Progenitor cell of endocrine pancreas (in vitro differentiated cells): ENCODE measurements around the gene ROR1. TPM values are rescaled to one million over a fixed set of nuclear protein-coding genes. Genes with fewer than 3 reads are reported as not detected.
A peak's percentile ranks its signal among the peaks of the same experiment; 100 is the strongest.

Experiments used
- DNase-seq: peaks from one replicate; pipeline ENCODE4 v3.0.0; 2021; ENCODE audit warnings: low spot score; ENCODE audit not compliant: unreplicated experiment
- H3K27ac Mint-ChIP-seq: 2 replicates; pipeline ENCODE4 v1.8.0; 2021; ENCODE audit warnings: mild to moderate bottlenecking, moderate library complexity, mixed read lengths
- H3K27me3 Mint-ChIP-seq: 2 replicates; pipeline ENCODE4 v1.8.0; 2021; ENCODE audit warnings: mixed read lengths
- H3K36me3 Mint-ChIP-seq: 2 replicates; pipeline ENCODE4 v1.8.0; 2022; ENCODE audit warnings: mixed read lengths; ENCODE audit not compliant: insufficient read depth
- H3K4me1 Mint-ChIP-seq: 2 replicates; pipeline ENCODE4 v1.8.0; 2021; ENCODE audit warnings: low read depth, mixed read lengths
- H3K4me3 Mint-ChIP-seq: 2 replicates; pipeline ENCODE4 v1.8.0; 2021; ENCODE audit warnings: low read depth, mild to moderate bottlenecking, moderate library complexity, mixed read lengths
- H3K9me3 Mint-ChIP-seq: 2 replicates; pipeline ENCODE4 v1.8.0; 2021; ENCODE audit warnings: low read depth, mixed read lengths
- CTCF ChIP-seq: fragments of 200-600 bp; sonication (generic); IDR thresholded peaks from one replicate; pipeline ENCODE4 v1.5.0; 2021; ENCODE audit warnings: antibody characterized with exemption, mild to moderate bottlenecking; ENCODE audit not compliant: unreplicated experiment
- total RNA-seq: library from RNA; stranded (reverse); gene quantifications from 2 replicates; pipeline ENCODE4 v1.2.1, GENCODE V29; 2021

The ROR1 gene
- total RNA-seq, 1 donor from 2014 or later: 63.8 TPM

GRCh38 chr1:63758791-63759190 lies 15.0 kb upstream of the ROR1 start:
- H3K9me3 Mint-ChIP-seq: peaks cover 8% of the 10 kb centered on the region
- H3K27me3 Mint-ChIP-seq: no peaks in the 10 kb centered on the region
- DNase-seq: no peak
- no peak overlapping the region for H3K4me3 Mint-ChIP-seq
- H3K27ac Mint-ChIP-seq: no peak overlapping the region
- no peaks in the 10 kb centered on the region for H3K36me3 Mint-ChIP-seq
- H3K4me1 Mint-ChIP-seq: peaks cover 18% of the 10 kb centered on the region
- TF ChIP-seq CTCF: no peak

- Mint-ChIP-seq H3K4me3 (no peak overlapping the region), H3K36me3 (no peaks in the 10 kb centered on the region), H3K27me3 (no peaks in the 10 kb centered on the region), H3K4me1 (peaks cover 18% of the 10 kb centered on the region), H3K27ac (no peak overlapping the region), H3K9me3 (peaks cover 14% of the 10 kb centered on the region)
- no peak for TF ChIP-seq CTCF
- DNase-seq: no peak
Observed at GRCh38 chr1:63759778-63760177, 14.0 kb upstream of the ROR1 start.

DNA sequence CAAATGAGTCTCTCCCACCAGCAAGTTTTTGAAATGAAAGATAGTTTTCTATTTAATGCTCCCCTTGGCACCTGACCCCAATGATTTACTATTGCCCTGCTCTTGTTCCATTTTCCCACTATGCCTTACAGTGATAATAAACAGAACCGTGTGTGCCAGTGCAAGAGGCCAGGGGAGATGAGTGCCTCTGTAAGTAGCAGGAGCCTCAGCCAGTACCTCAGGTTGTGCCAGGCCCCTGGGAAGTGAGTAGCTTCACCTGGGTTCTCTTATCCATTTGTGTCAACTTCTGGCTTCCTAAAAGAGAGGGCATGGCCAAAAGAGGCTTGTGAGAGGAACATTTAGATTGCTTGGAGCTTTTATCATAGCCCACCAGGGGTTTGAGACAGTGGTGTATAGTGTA lies 3.4 kb upstream of the ROR1 start:
- H3K27me3 Mint-ChIP-seq: no peaks in the 10 kb centered on the region
- TF ChIP-seq CTCF: no peak
- DNase-seq: no peak
- peaks cover 33% of the 10 kb centered on the region for H3K4me1 Mint-ChIP-seq
- H3K4me3 Mint-ChIP-seq: no peak overlapping the region
- H3K36me3 Mint-ChIP-seq: no peaks in the 10 kb centered on the region
- peak overlapping the region; percentile 14 for H3K27ac Mint-ChIP-seq
- no peaks in the 10 kb centered on the region for H3K9me3 Mint-ChIP-seq

- no peaks in the 10 kb centered on the region for H3K9me3 Mint-ChIP-seq
- H3K36me3 Mint-ChIP-seq: no peaks in the 10 kb centered on the region
- peak overlapping the region; percentile 87 for H3K4me3 Mint-ChIP-seq
- no peak for DNase-seq
- H3K27ac Mint-ChIP-seq: peak overlapping the region; percentile 87
- TF ChIP-seq CTCF: no peak
- H3K27me3 Mint-ChIP-seq: no peaks in the 10 kb centered on the region
- H3K4me1 Mint-ChIP-seq: peaks cover 51% of the 10 kb centered on the region
Observed at GRCh38 chr1:63772201-63772600, 1.6 kb upstream of the ROR1 start.

DNA sequence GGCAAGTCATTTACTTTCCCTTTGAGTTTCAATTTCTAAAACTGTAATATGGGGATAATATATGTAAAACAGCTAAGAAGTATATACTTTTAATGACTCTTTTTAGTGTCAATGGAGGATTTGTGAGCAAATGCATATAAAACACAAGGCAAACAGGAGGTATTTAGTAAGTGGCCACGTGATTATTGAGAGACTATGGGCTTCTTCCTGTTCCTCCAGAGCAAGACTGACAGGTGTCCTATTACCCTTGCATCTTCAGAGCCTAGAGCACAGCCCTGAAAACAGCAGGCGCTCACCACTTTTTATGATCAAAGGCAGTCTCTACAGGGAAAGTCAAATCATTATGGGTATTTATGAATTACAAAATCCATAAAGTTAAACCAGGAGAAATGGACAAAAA lies 941 bp upstream of the ROR1 start:
- H3K4me3 Mint-ChIP-seq: peak overlapping the region; percentile 87
- H3K9me3 Mint-ChIP-seq: no peaks in the 10 kb centered on the region
- H3K4me1 Mint-ChIP-seq: peaks cover 55% of the 10 kb centered on the region
- no peaks in the 10 kb centered on the region for H3K27me3 Mint-ChIP-seq
- no peak for TF ChIP-seq CTCF
- no peaks in the 10 kb centered on the region for H3K36me3 Mint-ChIP-seq
- peak overlapping the region; percentile 88 for H3K27ac Mint-ChIP-seq
- no peak for DNase-seq
